ENCODE results near the gene IPO4.

- TF ChIP-seq HMGXB3 (CRISPR knock-in tag; IDR thresholded peaks at IDR 0.05; ENCODE audit: borderline replicate concordance) (0 out of 2 replicates have a peak, but pooled peaks have one; percentile 22), CC2D1A (CRISPR knock-in tag; IDR thresholded peaks at IDR 0.05) (no peak), CTCF (CRISPR knock-in tag; IDR thresholded peaks at IDR 0.05) (no peak), USF2 (IDR thresholded peaks at IDR 0.05; ENCODE audit: low read depth, low read length) (no peak), USF2 (CRISPR knock-in tag; IDR thresholded peaks at IDR 0.05; ENCODE audit: borderline replicate concordance) (no peak), POLR2AphosphoS5 (IDR thresholded peaks at IDR 0.05; ENCODE audit: low read depth, low read length) (no peak), ZNF557 (CRISPR knock-in tag; IDR thresholded peaks at IDR 0.05) (no peak), MAF1 (CRISPR knock-in tag; IDR thresholded peaks at IDR 0.05; ENCODE audit: borderline replicate concordance) (no peak)
These were observed 10.4 kb upstream of the IPO4 start for GRCh38 chr14:24198814-24199524.

All from HepG2 (cell line).